Astrocyte of the spinal cord (primary cell): Measurements from ENCODE around the gene TMA7B.
A peak's percentile ranks its signal among the peaks of the same experiment; 100 is the strongest.

Experiments used
- DNase-seq: peaks from one replicate; pipeline ENCODE4 v3.0.0; 2011; ENCODE audit warnings: low read depth, low spot score
- H3K4me3 ChIP-seq: 2 replicates; pipeline ENCODE4 v1.5.1; 2011; ENCODE audit warnings: low read depth, mild to moderate bottlenecking, low read length, moderate library complexity
- in situ Hi-C: cut with HindIII; loops from 2 replicates; pipeline ENCODE4 v1.10.0; 2017; ENCODE audit warnings: low sequenced_read_pairs
- TF ChIP-seq, protein P1 (sequence below): IDR thresholded peaks from 2 replicates; pipeline ENCODE4 v1.5.1; 2012; ENCODE audit warnings: low read depth, mild to moderate bottlenecking, low read length, inconsistent platforms

TMA7B gene

GRCh38 chr22:39959640-39960447 is at the start of gene TMA7B:
Gene TMA7B, plus strand, starts transcription at chr22:39960397. Its CDS starts 3,978 bp downstream, at chr22:39964375.
- DNase-seq = peak; percentile 69
- in situ Hi-C loops = no loop called here
- no peak within 1 kb of the TSS for H3K4me3 ChIP-seq
- TF ChIP-seq, protein P1, sequence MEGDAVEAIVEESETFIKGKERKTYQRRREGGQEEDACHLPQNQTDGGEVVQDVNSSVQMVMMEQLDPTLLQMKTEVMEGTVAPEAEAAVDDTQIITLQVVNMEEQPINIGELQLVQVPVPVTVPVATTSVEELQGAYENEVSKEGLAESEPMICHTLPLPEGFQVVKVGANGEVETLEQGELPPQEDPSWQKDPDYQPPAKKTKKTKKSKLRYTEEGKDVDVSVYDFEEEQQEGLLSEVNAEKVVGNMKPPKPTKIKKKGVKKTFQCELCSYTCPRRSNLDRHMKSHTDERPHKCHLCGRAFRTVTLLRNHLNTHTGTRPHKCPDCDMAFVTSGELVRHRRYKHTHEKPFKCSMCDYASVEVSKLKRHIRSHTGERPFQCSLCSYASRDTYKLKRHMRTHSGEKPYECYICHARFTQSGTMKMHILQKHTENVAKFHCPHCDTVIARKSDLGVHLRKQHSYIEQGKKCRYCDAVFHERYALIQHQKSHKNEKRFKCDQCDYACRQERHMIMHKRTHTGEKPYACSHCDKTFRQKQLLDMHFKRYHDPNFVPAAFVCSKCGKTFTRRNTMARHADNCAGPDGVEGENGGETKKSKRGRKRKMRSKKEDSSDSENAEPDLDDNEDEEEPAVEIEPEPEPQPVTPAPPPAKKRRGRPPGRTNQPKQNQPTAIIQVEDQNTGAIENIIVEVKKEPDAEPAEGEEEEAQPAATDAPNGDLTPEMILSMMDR = peak; percentile 56

DNA sequence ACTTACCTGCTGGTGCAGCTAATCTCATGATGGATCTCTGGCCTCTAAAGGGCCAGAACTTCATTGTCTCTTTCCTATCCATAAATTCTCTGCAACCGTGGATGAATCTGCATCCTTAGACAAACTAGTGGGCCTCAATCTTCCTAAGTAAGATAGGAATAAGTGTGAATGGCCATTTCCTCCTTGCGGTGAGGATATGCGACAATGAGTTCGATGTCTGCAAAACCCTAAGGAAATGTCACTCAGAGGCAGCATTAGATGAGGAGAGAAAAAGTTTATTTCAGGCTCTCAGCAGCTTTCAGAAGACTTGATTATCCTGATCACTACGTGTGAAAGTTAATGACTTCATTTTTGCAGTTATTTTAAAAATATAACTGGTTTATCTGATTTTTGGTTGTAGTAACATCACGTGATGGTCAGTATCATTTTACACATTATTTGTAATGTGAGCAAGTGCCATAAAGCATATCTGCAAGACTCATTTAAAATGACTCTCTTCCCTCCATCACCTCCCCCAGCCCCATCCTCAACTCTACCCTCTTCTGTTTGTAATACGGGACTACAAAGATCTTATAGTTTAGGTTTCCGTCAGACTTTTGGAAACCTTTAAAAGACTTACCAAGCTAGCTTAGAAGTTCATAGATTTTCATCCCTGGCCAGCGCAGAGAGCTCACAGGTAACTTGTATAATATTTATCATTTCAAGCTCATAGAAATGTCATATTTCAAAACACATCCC is 49.2 kb upstream of the TMA7B start:
- no peak overlapping the region for H3K4me3 ChIP-seq
- in situ Hi-C loops = no loop called here
- DNase-seq = no peak
- TF ChIP-seq, protein P1 = no peak

GRCh38 chr22:39913321-39913720 is 46.9 kb upstream of the TMA7B start:
- DNase-seq = no peak
- in situ Hi-C loops = no loop called here
- TF ChIP-seq, protein P1 = no peak
- H3K4me3 ChIP-seq = no peak overlapping the region

DNA sequence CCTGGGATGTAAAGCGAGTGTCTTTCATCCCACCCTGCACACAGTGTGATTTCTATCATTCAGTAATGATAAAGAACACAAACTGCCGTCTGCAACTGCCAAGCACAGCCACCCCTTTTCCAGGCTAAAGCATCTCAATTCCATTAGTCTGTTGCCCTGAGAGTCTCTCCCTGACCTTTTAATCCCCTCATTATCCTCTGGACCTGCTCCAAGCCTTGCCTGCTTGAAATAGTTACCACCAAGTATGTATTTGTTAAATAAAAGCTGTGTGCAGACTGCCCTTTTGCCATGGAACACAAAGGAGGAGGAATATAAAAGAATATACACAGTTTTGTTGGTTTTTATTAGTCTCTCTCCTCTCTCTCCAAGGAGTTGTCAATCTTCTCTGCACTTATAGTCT is 46.3 kb upstream of the TMA7B start:
- TF ChIP-seq, protein P1 = no peak
- no peak overlapping the region for H3K4me3 ChIP-seq
- in situ Hi-C loops = no loop called here
- DNase-seq = no peak

DNA sequence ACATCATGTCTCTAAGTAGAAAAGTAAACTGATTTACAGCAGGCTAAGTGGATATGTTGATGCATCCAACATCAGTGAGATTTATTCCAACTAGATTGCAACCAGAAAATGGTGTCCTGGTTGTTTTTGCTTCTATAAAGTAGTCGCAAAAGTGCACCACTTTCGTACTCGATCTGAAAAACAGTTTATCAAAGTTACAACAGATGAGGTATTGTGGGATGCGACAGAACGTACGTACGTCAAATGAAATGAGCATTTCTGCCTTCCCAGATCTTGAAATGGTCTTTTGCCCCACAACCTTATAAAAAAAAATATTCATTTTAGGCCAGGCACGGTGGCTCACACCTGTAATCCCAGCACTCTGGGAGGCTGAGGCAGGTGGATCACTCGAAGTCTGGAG is 45.6 kb upstream of the TMA7B start:
- H3K4me3 ChIP-seq = no peak overlapping the region
- DNase-seq = no peak
- in situ Hi-C loops = no loop called here
- TF ChIP-seq, protein P1 = no peak

- in situ Hi-C loops = no loop called here
- TF ChIP-seq, protein P1 = no peak
- H3K4me3 ChIP-seq = no peak overlapping the region
- no peak for DNase-seq
These were observed 44.9 kb upstream of the TMA7B start for GRCh38 chr22:39915295-39915726.
